ENCODE results near the gene CHST3. TPM values are rescaled to one million over a fixed set of nuclear protein-coding genes. Genes with fewer than 3 reads are reported as not detected.

CHST3 gene
- polyA plus RNA-seq, 1 donor from 2014 or later = 4.1 TPM

GRCh38 chr10:72062382-72062781, 98.2 kb downstream of the CHST3 start:
- Histone ChIP-seq H2AFZ (ENCODE audit: low read depth, low read length) (no peak overlapping the region), H3K36me3 (ENCODE audit: insufficient read depth, low read length) (no peaks in the 10 kb centered on the region), H3K27ac (ENCODE audit: low read length) (no peak overlapping the region), H3K27me3 (ENCODE audit: insufficient read depth, low read depth, low read length) (no peaks in the 10 kb centered on the region), H3F3A (ENCODE audit: insufficient read depth, low read length, poor library complexity, severe bottlenecking) (no peaks in the 10 kb centered on the region), H3K79me2 (replicated peaks; ENCODE audit: insufficient read depth, low read length) (no peaks in the 10 kb centered on the region), H4K20me1 (ENCODE audit: insufficient read depth) (no peaks in the 10 kb centered on the region), H3K9me3 (ENCODE audit: low read length) (no peaks in the 10 kb centered on the region), H3K9me2 (ENCODE audit: insufficient read depth, low read length) (no peaks in the 10 kb centered on the region), H3K9ac (ENCODE audit: low read length) (no peak overlapping the region), H3K4me3 (ENCODE audit: low read length) (no peak overlapping the region), H3K4me2 (ENCODE audit: low read length) (no peak overlapping the region)
- TF ChIP-seq TAF1 (IDR thresholded peaks at IDR 0.05; ENCODE audit: low read depth) (no peak), REST (IDR thresholded peaks at IDR 0.05; ENCODE audit: borderline replicate concordance) (no peak), RAD21 (conservative IDR thresholded peaks at IDR 0.05) (no peak), EP300 (conservative IDR thresholded peaks at IDR 0.05; ENCODE audit: poor library complexity, severe bottlenecking) (no peak), EZH2 (IDR thresholded peaks at IDR 0.05; ENCODE audit: borderline replicate concordance, insufficient read depth, low read length, poor library complexity, severe bottlenecking) (no peak), MXI1 (conservative IDR thresholded peaks at IDR 0.05; ENCODE audit: poor library complexity, severe bottlenecking) (no peak), CTCF (IDR thresholded peaks at IDR 0.05; ENCODE audit: poor library complexity, severe bottlenecking) (no peak), SMC3 (conservative IDR thresholded peaks at IDR 0.05; ENCODE audit: poor library complexity) (no peak)

Other genes starting within 250 kb of the CHST3 start
- gene C10orf105, start 244.6 kb upstream of the CHST3 start, polyA plus RNA-seq = 0.11 TPM in 1 of 2 replicates, not detected in the other
- gene VSIR, start 190.9 kb upstream of the CHST3 start, polyA plus RNA-seq = not detected in 2 replicates
- 651 and 700 TPM in 2 replicates for gene PSAP, start 113.1 kb upstream of the CHST3 start, polyA plus RNA-seq
- gene SPOCK2, start 124.2 kb downstream of the CHST3 start, polyA plus RNA-seq = 5.6 and 6.2 TPM in 2 replicates